DND-41 (cell line): ENCODE data around the gene CAPN3.

Experiments
- EZH2 ChIP-seq: IDR thresholded peaks from 3 replicates; pipeline ENCODE4 v1.6.1; 2012; ENCODE audit warnings: borderline replicate concordance, low read depth, mild to moderate bottlenecking, moderate library complexity, low read length, inconsistent platforms; ENCODE audit not compliant: severe bottlenecking
- TF ChIP-seq, protein P1 (sequence below): IDR thresholded peaks from 2 replicates; pipeline ENCODE4 v1.5.1; 2012; ENCODE audit warnings: borderline replicate concordance, low read length, moderate library complexity, mild to moderate bottlenecking; ENCODE audit not compliant: poor library complexity, severe bottlenecking; ENCODE audit errors: extremely low read depth

DNA sequence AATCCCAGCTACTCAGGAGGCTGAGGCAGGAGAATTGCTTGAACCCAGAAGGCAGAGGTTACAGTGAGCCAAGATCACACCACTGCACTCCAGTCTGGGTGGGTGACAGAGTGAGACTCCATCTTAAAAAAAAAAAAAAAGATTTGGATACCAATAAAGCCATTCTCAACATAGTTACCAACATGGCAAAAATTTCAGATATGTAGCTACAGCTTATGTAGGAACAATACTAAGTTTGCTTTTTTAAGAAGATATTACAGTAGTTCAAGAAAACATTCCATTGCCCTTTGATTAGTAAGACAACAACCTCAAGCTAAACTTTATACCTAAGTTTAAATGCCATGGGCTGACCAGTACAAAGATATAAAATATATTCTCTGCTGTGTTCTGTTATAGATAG, 97.2 kb downstream of the CAPN3 start:
- TF ChIP-seq, protein P1, sequence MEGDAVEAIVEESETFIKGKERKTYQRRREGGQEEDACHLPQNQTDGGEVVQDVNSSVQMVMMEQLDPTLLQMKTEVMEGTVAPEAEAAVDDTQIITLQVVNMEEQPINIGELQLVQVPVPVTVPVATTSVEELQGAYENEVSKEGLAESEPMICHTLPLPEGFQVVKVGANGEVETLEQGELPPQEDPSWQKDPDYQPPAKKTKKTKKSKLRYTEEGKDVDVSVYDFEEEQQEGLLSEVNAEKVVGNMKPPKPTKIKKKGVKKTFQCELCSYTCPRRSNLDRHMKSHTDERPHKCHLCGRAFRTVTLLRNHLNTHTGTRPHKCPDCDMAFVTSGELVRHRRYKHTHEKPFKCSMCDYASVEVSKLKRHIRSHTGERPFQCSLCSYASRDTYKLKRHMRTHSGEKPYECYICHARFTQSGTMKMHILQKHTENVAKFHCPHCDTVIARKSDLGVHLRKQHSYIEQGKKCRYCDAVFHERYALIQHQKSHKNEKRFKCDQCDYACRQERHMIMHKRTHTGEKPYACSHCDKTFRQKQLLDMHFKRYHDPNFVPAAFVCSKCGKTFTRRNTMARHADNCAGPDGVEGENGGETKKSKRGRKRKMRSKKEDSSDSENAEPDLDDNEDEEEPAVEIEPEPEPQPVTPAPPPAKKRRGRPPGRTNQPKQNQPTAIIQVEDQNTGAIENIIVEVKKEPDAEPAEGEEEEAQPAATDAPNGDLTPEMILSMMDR = no peak
- no peak for TF ChIP-seq EZH2
